ENCODE results near the gene GRK5. TPM values are rescaled to one million over a fixed set of nuclear protein-coding genes. Genes with fewer than 3 reads are reported as not detected.

The GRK5 gene
- total RNA-seq, 1 experiment from 2014 or later: 29.0 TPM

DNA sequence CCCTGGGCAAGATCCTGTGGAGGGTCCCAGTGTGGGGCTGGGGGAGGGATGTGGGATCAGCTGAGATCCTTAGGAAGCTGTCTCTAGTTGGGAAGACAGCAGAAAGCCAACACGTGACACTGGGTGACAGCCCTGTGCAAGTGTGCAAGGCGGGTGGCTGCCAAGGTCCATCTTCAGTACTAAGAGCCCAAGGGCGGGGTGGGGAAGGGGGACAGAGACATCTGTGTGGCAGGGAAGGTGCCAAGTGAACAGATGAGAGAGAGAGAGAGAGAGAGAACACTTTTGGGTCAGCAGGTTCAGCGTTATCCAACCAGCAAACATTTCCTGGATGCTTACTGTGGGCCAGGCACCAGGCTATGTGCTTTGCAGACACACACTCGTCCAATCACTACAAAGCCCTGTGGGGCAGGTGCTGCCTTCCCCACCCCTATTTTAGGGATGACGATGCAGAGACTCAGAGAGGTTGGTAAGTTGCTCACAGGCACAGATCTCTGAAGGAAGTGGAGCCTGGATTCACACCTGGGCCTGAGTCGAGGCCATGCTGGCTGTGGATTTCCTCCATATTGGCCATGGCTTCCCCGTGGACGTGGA lies 135.7 kb downstream of the GRK5 start:
- ATAC-seq: no peak
- H3K27ac ChIP-seq (ENCODE audit: low read length): no peak overlapping the region
- in situ Hi-C loops (cut with HindIII; ENCODE audit: low pct_unique_long_range_greater_than_20kb, low sequenced_read_pairs): no loop called here
- H3K36me3 ChIP-seq (ENCODE audit: control insufficient read depth, insufficient read depth, low read length): no peaks in the 10 kb centered on the region
- no peaks in the 10 kb centered on the region for H3K9me3 ChIP-seq (ENCODE audit: control insufficient read depth, insufficient read depth, low read depth, low read length)
- DNase-seq (ENCODE audit: low read depth, low spot score): no peak
- H3K27me3 ChIP-seq (ENCODE audit: control insufficient read depth, insufficient read depth, low read length): no peaks in the 10 kb centered on the region
- BruUV-seq (replicated peaks): no TSS peak
- no peak for TF ChIP-seq SIN3A (IDR thresholded peaks at IDR 0.05; ENCODE audit: borderline replicate concordance, insufficient read depth, low read depth, low read length)
- TF ChIP-seq POLR2AphosphoS5 (IDR thresholded peaks at IDR 0.05; ENCODE audit: low read depth, low read length): no peak
- TF ChIP-seq, protein P1, sequence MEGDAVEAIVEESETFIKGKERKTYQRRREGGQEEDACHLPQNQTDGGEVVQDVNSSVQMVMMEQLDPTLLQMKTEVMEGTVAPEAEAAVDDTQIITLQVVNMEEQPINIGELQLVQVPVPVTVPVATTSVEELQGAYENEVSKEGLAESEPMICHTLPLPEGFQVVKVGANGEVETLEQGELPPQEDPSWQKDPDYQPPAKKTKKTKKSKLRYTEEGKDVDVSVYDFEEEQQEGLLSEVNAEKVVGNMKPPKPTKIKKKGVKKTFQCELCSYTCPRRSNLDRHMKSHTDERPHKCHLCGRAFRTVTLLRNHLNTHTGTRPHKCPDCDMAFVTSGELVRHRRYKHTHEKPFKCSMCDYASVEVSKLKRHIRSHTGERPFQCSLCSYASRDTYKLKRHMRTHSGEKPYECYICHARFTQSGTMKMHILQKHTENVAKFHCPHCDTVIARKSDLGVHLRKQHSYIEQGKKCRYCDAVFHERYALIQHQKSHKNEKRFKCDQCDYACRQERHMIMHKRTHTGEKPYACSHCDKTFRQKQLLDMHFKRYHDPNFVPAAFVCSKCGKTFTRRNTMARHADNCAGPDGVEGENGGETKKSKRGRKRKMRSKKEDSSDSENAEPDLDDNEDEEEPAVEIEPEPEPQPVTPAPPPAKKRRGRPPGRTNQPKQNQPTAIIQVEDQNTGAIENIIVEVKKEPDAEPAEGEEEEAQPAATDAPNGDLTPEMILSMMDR (IDR thresholded peaks at IDR 0.05): no peak
- TF ChIP-seq, protein P2, sequence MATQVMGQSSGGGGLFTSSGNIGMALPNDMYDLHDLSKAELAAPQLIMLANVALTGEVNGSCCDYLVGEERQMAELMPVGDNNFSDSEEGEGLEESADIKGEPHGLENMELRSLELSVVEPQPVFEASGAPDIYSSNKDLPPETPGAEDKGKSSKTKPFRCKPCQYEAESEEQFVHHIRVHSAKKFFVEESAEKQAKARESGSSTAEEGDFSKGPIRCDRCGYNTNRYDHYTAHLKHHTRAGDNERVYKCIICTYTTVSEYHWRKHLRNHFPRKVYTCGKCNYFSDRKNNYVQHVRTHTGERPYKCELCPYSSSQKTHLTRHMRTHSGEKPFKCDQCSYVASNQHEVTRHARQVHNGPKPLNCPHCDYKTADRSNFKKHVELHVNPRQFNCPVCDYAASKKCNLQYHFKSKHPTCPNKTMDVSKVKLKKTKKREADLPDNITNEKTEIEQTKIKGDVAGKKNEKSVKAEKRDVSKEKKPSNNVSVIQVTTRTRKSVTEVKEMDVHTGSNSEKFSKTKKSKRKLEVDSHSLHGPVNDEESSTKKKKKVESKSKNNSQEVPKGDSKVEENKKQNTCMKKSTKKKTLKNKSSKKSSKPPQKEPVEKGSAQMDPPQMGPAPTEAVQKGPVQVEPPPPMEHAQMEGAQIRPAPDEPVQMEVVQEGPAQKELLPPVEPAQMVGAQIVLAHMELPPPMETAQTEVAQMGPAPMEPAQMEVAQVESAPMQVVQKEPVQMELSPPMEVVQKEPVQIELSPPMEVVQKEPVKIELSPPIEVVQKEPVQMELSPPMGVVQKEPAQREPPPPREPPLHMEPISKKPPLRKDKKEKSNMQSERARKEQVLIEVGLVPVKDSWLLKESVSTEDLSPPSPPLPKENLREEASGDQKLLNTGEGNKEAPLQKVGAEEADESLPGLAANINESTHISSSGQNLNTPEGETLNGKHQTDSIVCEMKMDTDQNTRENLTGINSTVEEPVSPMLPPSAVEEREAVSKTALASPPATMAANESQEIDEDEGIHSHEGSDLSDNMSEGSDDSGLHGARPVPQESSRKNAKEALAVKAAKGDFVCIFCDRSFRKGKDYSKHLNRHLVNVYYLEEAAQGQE (IDR thresholded peaks at IDR 0.05; ENCODE audit: insufficient read depth in 1 of 2, low read depth in 2 of 2, low read length in 1 of 2): no peak
- TF ChIP-seq TCF7L2 (IDR thresholded peaks at IDR 0.05; ENCODE audit: low read depth, low read length): no peak
- ChIA-PET POLR2A (no interaction called here), CTCF (no interaction called here)
- peaks cover 3% of the 10 kb centered on the region; the same call in 1 of the 2 replicates for H3K4me1 ChIP-seq (ENCODE audit: control insufficient read depth, insufficient read depth, low read length)
- intact Hi-C loops (cut with micrococcal nuclease; ENCODE audit: unreplicated experiment): no loop called here
- H3K4me3 ChIP-seq (ENCODE audit: low read depth in 2 of 2, low read length in 2 of 2): no peak overlapping the region

DNA sequence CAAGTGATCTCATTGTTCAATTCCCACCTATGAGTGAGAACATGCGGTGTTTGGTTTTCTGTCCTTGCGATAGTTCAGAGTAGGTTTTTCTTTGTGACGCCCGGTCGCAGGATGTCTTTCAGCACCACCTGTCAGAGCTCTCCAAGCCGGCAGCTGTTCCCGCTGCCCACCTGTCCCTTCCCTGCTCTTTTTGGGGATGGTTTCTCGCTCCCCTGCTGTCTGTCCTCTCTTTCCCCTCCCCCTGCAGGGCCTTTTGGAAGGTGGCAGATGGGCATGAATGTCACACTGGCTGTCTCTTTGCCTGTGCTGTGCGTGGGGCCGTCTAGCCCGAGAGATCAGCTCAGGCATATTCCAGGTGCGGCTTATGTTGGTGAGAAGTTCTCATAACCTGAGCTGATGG lies 137.0 kb downstream of the GRK5 start:
- CTCF ChIA-PET: no interaction called here
- H3K9me3 ChIP-seq (ENCODE audit: control insufficient read depth, insufficient read depth, low read depth, low read length): no peaks in the 10 kb centered on the region
- no peaks in the 10 kb centered on the region for H3K27me3 ChIP-seq (ENCODE audit: control insufficient read depth, insufficient read depth, low read length)
- intact Hi-C loops (cut with micrococcal nuclease; ENCODE audit: unreplicated experiment): no loop called here
- in situ Hi-C loops (cut with HindIII; ENCODE audit: low pct_unique_long_range_greater_than_20kb, low sequenced_read_pairs): no loop called here
- ATAC-seq (no peak), DNase-seq (ENCODE audit: low read depth, low spot score) (no peak)
- TF ChIP-seq POLR2AphosphoS5 (IDR thresholded peaks at IDR 0.05; ENCODE audit: low read depth, low read length) (no peak), TCF7L2 (IDR thresholded peaks at IDR 0.05; ENCODE audit: low read depth, low read length) (no peak), SIN3A (IDR thresholded peaks at IDR 0.05; ENCODE audit: borderline replicate concordance, insufficient read depth, low read depth, low read length) (no peak)
- TF ChIP-seq, protein P2 (IDR thresholded peaks at IDR 0.05; ENCODE audit: insufficient read depth in 1 of 2, low read depth in 2 of 2, low read length in 1 of 2): no peak
- TF ChIP-seq, protein P1 (IDR thresholded peaks at IDR 0.05): no peak
- no peaks in the 10 kb centered on the region for H3K36me3 ChIP-seq (ENCODE audit: control insufficient read depth, insufficient read depth, low read length)
- no peak overlapping the region for H3K27ac ChIP-seq (ENCODE audit: low read length)
- POLR2A ChIA-PET: no interaction called here
- peaks cover 3% of the 10 kb centered on the region; the same call in 1 of the 2 replicates for H3K4me1 ChIP-seq (ENCODE audit: control insufficient read depth, insufficient read depth, low read length)
- no TSS peak for BruUV-seq (replicated peaks)
- H3K4me3 ChIP-seq (ENCODE audit: low read depth in 2 of 2, low read length in 2 of 2): no peak overlapping the region

Measured in Panc1 (cell line).